Right lobe of liver (tissue), 4 donors: ENCODE results near the gene TMEM88.

Experiments
- CTCF ChIP-seq, 4 donors: fragments of 200-600 bp in 3 of 4; fragments of 450-650 bp in 1 of 4; IDR thresholded peaks; one replicate each; pipeline versions ENCODE4 v1.5.1 to v1.8.0; 2016 to 2022; ENCODE audit warnings: antibody characterized with exemption in 4 of 4, mild to moderate bottlenecking in 2 of 4
- POLR2A ChIP-seq: fragments of 450-650 bp; IDR thresholded peaks from one replicate; pipeline ENCODE4 v1.6.1; 2017; ENCODE audit warnings: antibody characterized with exemption, mild to moderate bottlenecking
- donor health status: DM: no; HTN: no; CAD: no.
- donor health status: DM: no; HTN: no; CAD: no.
- donor health status: DM: no; HTN: yes; CAD: no.

GRCh38 chr17:7852919-7853690 lies 1.8 kb upstream of the TMEM88 start:
- TF ChIP-seq CTCF (IDR thresholded peaks at IDR 0.05), result no peak
- no peak for TF ChIP-seq POLR2A
